Spleen (tissue), 11 donors: ENCODE data around the gene RFX3. TPM values are rescaled to one million over a fixed set of nuclear protein-coding genes. Genes with fewer than 3 reads are reported as not detected.

Source experiments
- DNase-seq: peaks from one replicate; pipeline ENCODE4 v3.0.0-alpha.2; 2020
- H3K27ac ChIP-seq, 8 donors: fragments of 200-600 bp; sonication (generic) in 7 of 8; 1 replicate in 4 of 8; 2 replicates in 4 of 8; pipeline versions ENCODE4 v1.5.0 to v1.8.0; 2016 to 2021; ENCODE audit warnings: inconsistent platforms in 4 of 8, mild to moderate bottlenecking in 4 of 8, moderate library complexity in 1 of 8
- H3K27me3 ChIP-seq, 7 donors: fragments of 200-600 bp; sonication (generic) in 6 of 7; replicated peaks in 1 of 7; 1 replicate in 4 of 7; 2 replicates in 3 of 7; pipeline versions ENCODE4 v1.5.0 to v1.8.0; 2016 to 2021; ENCODE audit warnings: inconsistent platforms in 3 of 7, mild to moderate bottlenecking in 1 of 7
- H3K36me3 ChIP-seq, 6 donors: fragments of 200-600 bp; sonication (generic) in 5 of 6; 1 replicate in 4 of 6; 2 replicates in 2 of 6; pipeline versions ENCODE4 v1.5.0 to v1.8.0; 2016 to 2021; ENCODE audit warnings: inconsistent platforms in 2 of 6
- H3K4me1 ChIP-seq, 6 donors: fragments of 200-600 bp; sonication (generic) in 5 of 6; 1 replicate in 3 of 6; 2 replicates in 3 of 6; pipeline versions ENCODE4 v1.5.0 to v1.8.0; 2016 to 2021; ENCODE audit warnings: inconsistent platforms in 3 of 6
- H3K4me3 ChIP-seq, 8 donors: fragments of 200-600 bp; sonication (generic) in 7 of 8; 1 replicate in 4 of 8; 2 replicates in 4 of 8; pipeline versions ENCODE4 v1.5.0 to v1.8.0; 2016 to 2021; ENCODE audit warnings: inconsistent platforms in 4 of 8, mild to moderate bottlenecking in 4 of 8, moderate library complexity in 2 of 8
- H3K9me3 ChIP-seq, 8 donors: fragments of 200-600 bp; sonication (generic) in 7 of 8; 1 replicate in 4 of 8; 2 replicates in 4 of 8; pipeline versions ENCODE4 v1.5.0 to v1.8.0; 2016 to 2021; ENCODE audit warnings: inconsistent platforms in 4 of 8
- POLR2A ChIP-seq, 3 donors: fragments of 450-650 bp; IDR thresholded peaks; one replicate each; pipeline ENCODE4 v1.5.1; 2017; ENCODE audit warnings: antibody characterized with exemption in 3 of 3, mild to moderate bottlenecking in 1 of 3
- POLR2AphosphoS5 ChIP-seq, 3 donors: sonication (generic); formaldehyde crosslinking; IDR thresholded peaks; one replicate each; pipeline ENCODE4 v1.5.1; 2017; ENCODE audit warnings: antibody characterized with exemption in 3 of 3
- WGBS, 5 donors: extraction: QIAGEN DNeasy Blood & Tissue Kit in 3 of 5; methylation state at CpG; one replicate each; pipeline versions ENCODE4 v1.1.5 to v1.1.7; 2013 to 2018; 5-methylcytosine and 5-hydroxymethylcytosine counted together
- intact Hi-C: fragments of 100-400 bp; cut with DNase I; formaldehyde crosslinking; loops from one replicate; pipeline ENCODE4 v1.15.0; 2023; ENCODE audit warnings: low total_unique reads
- polyA plus RNA-seq, 3 donors: library from polyadenylated mRNA; stranded (reverse); fragments of 200-250 nt; gene quantifications; one replicate each; pipeline ENCODE4 v1.2.1, GENCODE V29; 2013
- total RNA-seq, 7 donors: library from RNA; depleted of rRNA in 3 of 7; stranded (reverse); fragments of >200 nt in 3 of 7; fragmentation: NEBNext Ultra II Directional in 4 of 7; extraction: Animal tissue kit (Norgen Biotek cat#: 25700) in 4 of 7; gene quantifications; one replicate each; pipeline versions ENCODE4 v1.1.0 to v1.2.1, GENCODE V29; 2016 to 2021
- TF ChIP-seq, protein P1 (sequence below), 11 experiments: fragments of 200-600 bp in 7 of 11; fragments of 450-650 bp in 4 of 11; sonication (generic) in 4 of 11; IDR thresholded peaks in 8 of 11; conservative IDR thresholded peaks in 3 of 11; 1 replicate in 7 of 11; 2 replicates in 4 of 11; pipeline versions ENCODE4 v1.4.0 to v1.8.0; 2016 to 2021; ENCODE audit warnings: antibody characterized with exemption in 11 of 11, inconsistent platforms in 4 of 11, mild to moderate bottlenecking in 1 of 11
- donor health status: healthy with polysubstance abuse.
- donor health status: DM: no; HTN: no; CAD: no; lungs with moderate emphysema.
- donor health status: DM: no; HTN: no; CAD: no.
- donor health status: Bipolar disorder and iron deficiency.
- donor health status: healthy.
- donor health status: DM: no; HTN: no; CAD: no.
- donor health status: DM: yes; HTN: yes; CAD: no.

The RFX3 gene
- total and polyA plus RNA-seq, 10 donors, result 2.5 to 25.9 (median 19.1) TPM

DNA sequence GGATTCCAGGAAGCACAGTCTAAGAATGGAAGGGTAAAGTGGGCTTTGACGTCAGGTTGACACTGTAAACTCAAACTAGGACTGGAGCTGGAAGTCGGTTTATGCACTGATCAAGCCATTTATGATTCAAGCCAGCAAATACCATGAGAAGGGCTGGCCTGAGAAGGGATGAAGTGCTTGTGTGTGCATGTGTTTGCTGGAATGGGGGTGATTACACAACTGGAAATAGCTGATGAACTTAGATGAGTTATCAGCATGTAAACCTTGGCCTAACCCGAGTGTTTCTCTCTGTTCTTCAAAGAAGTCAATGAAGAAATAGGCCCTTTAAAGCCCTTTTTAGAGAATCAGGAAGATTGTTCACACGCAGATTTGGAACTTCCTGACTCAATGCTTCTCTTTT lies 287.6 kb downstream of the RFX3 start:
- Histone ChIP-seq H3K9me3 (no peaks in the 10 kb centered on the region), H3K4me1 (peaks cover 0 to 21% (median 7%) of the 10 kb centered on the region in 6 donors), H3K27ac (no peak overlapping the region), H3K27me3 (no peaks in the 10 kb centered on the region), H3K36me3 (peaks cover 0 to 18% (median 5%) of the 10 kb centered on the region in 6 donors), H3K4me3 (no peak overlapping the region)
- intact Hi-C loops, result no loop called here
- TF ChIP-seq, protein P1, sequence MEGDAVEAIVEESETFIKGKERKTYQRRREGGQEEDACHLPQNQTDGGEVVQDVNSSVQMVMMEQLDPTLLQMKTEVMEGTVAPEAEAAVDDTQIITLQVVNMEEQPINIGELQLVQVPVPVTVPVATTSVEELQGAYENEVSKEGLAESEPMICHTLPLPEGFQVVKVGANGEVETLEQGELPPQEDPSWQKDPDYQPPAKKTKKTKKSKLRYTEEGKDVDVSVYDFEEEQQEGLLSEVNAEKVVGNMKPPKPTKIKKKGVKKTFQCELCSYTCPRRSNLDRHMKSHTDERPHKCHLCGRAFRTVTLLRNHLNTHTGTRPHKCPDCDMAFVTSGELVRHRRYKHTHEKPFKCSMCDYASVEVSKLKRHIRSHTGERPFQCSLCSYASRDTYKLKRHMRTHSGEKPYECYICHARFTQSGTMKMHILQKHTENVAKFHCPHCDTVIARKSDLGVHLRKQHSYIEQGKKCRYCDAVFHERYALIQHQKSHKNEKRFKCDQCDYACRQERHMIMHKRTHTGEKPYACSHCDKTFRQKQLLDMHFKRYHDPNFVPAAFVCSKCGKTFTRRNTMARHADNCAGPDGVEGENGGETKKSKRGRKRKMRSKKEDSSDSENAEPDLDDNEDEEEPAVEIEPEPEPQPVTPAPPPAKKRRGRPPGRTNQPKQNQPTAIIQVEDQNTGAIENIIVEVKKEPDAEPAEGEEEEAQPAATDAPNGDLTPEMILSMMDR (IDR thresholded peaks at IDR 0.05 in 8 of 11, conservative IDR thresholded peaks at IDR 0.05 in 3 of 11), result no peak
- TF ChIP-seq POLR2AphosphoS5 (IDR thresholded peaks at IDR 0.05) (no peak), POLR2A (IDR thresholded peaks at IDR 0.05) (no peak)
- WGBS, 5 donors, result 78 to 94% (median 87%) methylated on average over 4 of the region's 4 CpGs
- DNase-seq, result no peak

DNA sequence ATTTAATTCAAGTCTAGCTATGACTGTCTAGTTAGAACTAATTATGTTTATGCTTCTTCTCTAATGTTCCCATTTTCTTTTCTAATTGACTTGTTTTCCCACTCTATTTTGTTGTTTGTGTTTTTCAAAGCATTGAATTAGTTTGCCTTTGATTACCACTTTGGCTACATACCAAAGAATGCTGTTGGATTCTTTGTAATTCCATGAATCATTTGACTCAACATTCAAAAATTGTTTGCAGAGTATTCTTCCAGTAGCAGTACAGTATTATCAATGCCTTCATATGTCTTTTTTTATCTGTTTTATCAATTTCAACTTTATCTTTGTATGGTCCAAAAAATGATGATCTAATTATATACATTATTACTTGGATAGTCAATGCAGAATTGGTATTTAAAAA lies 288.7 kb downstream of the RFX3 start:
- no peak overlapping the region for H3K4me3 ChIP-seq
- no peak overlapping the region for H3K27ac ChIP-seq
- peaks cover 0 to 22% (median 5%) of the 10 kb centered on the region in 6 donors for H3K36me3 ChIP-seq
- TF ChIP-seq POLR2AphosphoS5 (IDR thresholded peaks at IDR 0.05) (no peak), POLR2A (IDR thresholded peaks at IDR 0.05) (no peak)
- TF ChIP-seq, protein P1 (IDR thresholded peaks at IDR 0.05 in 8 of 11, conservative IDR thresholded peaks at IDR 0.05 in 3 of 11), result no peak
- no peak for DNase-seq
- H3K9me3 ChIP-seq, result no peaks in the 10 kb centered on the region
- H3K4me1 ChIP-seq, result peaks cover 0 to 17% (median 7%) of the 10 kb centered on the region in 6 donors
- intact Hi-C loops, result no loop called here
- H3K27me3 ChIP-seq, result no peaks in the 10 kb centered on the region

GRCh38 chr9:3235497-3235896 lies 290.3 kb downstream of the RFX3 start:
- DNase-seq, result no peak
- Histone ChIP-seq H3K27ac (no peak overlapping the region), H3K4me3 (no peak overlapping the region), H3K27me3 (no peaks in the 10 kb centered on the region), H3K4me1 (peaks cover 0 to 1% (median 0%) of the 10 kb centered on the region in 6 donors), H3K36me3 (peaks cover 0 to 22% (median 5%) of the 10 kb centered on the region in 6 donors), H3K9me3 (no peaks in the 10 kb centered on the region)
- TF ChIP-seq POLR2AphosphoS5 (IDR thresholded peaks at IDR 0.05) (no peak), POLR2A (IDR thresholded peaks at IDR 0.05) (no peak)
- TF ChIP-seq, protein P1 (IDR thresholded peaks at IDR 0.05 in 8 of 11, conservative IDR thresholded peaks at IDR 0.05 in 3 of 11), result no peak
- 91 to 97% (median 96%) methylated on average over 1 of the region's 1 CpG for WGBS, 5 donors
- intact Hi-C loops, result no loop called here

GRCh38 chr9:3224931-3225330 lies 300.9 kb downstream of the RFX3 start:
- no peaks in the 10 kb centered on the region for H3K9me3 ChIP-seq
- H3K4me3 ChIP-seq, result no peak overlapping the region
- no peak overlapping the region for H3K27ac ChIP-seq
- H3K27me3 ChIP-seq, result no peaks in the 10 kb centered on the region
- no peak for TF ChIP-seq POLR2A (IDR thresholded peaks at IDR 0.05)
- TF ChIP-seq, protein P1 (IDR thresholded peaks at IDR 0.05 in 8 of 11, conservative IDR thresholded peaks at IDR 0.05 in 3 of 11), result no peak
- no peak for TF ChIP-seq POLR2AphosphoS5 (IDR thresholded peaks at IDR 0.05)
- 78 to 89% (median 82%) methylated on average over 7 of the region's 7 CpGs for WGBS, 5 donors
- peaks cover 0 to 53% (median 7%) of the 10 kb centered on the region in 6 donors for H3K36me3 ChIP-seq
- DNase-seq, result no peak
- intact Hi-C loops, result no loop called here
- no peaks in the 10 kb centered on the region for H3K4me1 ChIP-seq
